Sigmoid colon (tissue), 7 donors: ENCODE data around the gene ZNF503. TPM values are rescaled to one million over a fixed set of nuclear protein-coding genes. Genes with fewer than 3 reads are reported as not detected.

Experiments
- DNase-seq: peaks from one replicate; pipeline ENCODE4 v3.0.0-alpha.2; 2019
- H3K27ac ChIP-seq, 4 donors: fragments of 200-600 bp; sonication (generic); one replicate each; pipeline ENCODE4 v1.5.1; 2016 to 2019; ENCODE audit warnings: mild to moderate bottlenecking in 1 of 4
- H3K27me3 ChIP-seq, 3 donors: fragments of 200-600 bp; sonication (generic); one replicate each; pipeline ENCODE4 v1.5.1; 2019; ENCODE audit warnings: mild to moderate bottlenecking in 1 of 3
- H3K36me3 ChIP-seq, 4 donors: fragments of 200-600 bp; sonication (generic); one replicate each; pipeline ENCODE4 v1.5.1; 2016 to 2019
- H3K4me1 ChIP-seq, 4 donors: fragments of 200-600 bp; sonication (generic); one replicate each; pipeline ENCODE4 v1.5.1; 2017 to 2019
- H3K4me3 ChIP-seq, 4 donors: fragments of 200-600 bp; sonication (generic); one replicate each; pipeline ENCODE4 v1.5.1; 2017 to 2019; ENCODE audit warnings: mild to moderate bottlenecking in 2 of 4, moderate library complexity in 1 of 4
- H3K9me3 ChIP-seq, 4 donors: fragments of 200-600 bp in 3 of 4; sonication (generic) in 3 of 4; one replicate each; pipeline versions ENCODE4 v1.5.1 to v1.6.1; 2013 to 2019
- EP300 ChIP-seq, 4 donors: sonication (generic); formaldehyde crosslinking; IDR thresholded peaks; one replicate each; pipeline ENCODE4 v1.6.1; 2017; ENCODE audit warnings: antibody characterized with exemption in 4 of 4
- POLR2A ChIP-seq, 2 donors: fragments of 450-650 bp; IDR thresholded peaks; one replicate each; pipeline ENCODE4 v1.6.1; 2016; ENCODE audit warnings: antibody characterized with exemption in 2 of 2, mild to moderate bottlenecking in 2 of 2, moderate library complexity in 2 of 2
- POLR2AphosphoS5 ChIP-seq, 4 donors: sonication (generic); formaldehyde crosslinking; IDR thresholded peaks; one replicate each; pipeline ENCODE4 v1.6.1; 2017; ENCODE audit warnings: antibody characterized with exemption in 4 of 4
- WGBS, 2 donors: extraction: QIAGEN DNeasy Blood & Tissue Kit; methylation state at CpG; one replicate each; pipeline ENCODE4 v1.1.7; 2013; 5-methylcytosine and 5-hydroxymethylcytosine counted together
- intact Hi-C: fragments of 100-400 bp; cut with DNase I; formaldehyde crosslinking; loops from one replicate; pipeline ENCODE4 v1.15.1; 2023
- polyA plus RNA-seq, 3 donors: library from polyadenylated mRNA; stranded (reverse); fragments of 200-250 nt; gene quantifications; one replicate each; pipeline ENCODE4 v1.2.3, GENCODE V29; 2013
- total RNA-seq, 4 donors: library from RNA; depleted of rRNA; stranded (reverse); fragments of >200 nt; gene quantifications; one replicate each; pipeline ENCODE4 v1.1.0, GENCODE V29; 2016
- TF ChIP-seq, protein P1 (sequence below), 4 experiments: fragments of 450-650 bp in 3 of 4; fragments of 200-600 bp in 1 of 4; IDR thresholded peaks; one replicate each; pipeline ENCODE4 v1.5.1; 2016 to 2019; ENCODE audit warnings: antibody characterized with exemption in 4 of 4, mild to moderate bottlenecking in 3 of 4, moderate library complexity in 2 of 4
- donor health status: healthy with polysubstance abuse.
- donor health status: Bipolar disorder and iron deficiency.
- donor health status: healthy.

The ZNF503 gene
- total and polyA plus RNA-seq, 7 donors: 2.3 to 20.3 (median 10.0) TPM

DNA sequence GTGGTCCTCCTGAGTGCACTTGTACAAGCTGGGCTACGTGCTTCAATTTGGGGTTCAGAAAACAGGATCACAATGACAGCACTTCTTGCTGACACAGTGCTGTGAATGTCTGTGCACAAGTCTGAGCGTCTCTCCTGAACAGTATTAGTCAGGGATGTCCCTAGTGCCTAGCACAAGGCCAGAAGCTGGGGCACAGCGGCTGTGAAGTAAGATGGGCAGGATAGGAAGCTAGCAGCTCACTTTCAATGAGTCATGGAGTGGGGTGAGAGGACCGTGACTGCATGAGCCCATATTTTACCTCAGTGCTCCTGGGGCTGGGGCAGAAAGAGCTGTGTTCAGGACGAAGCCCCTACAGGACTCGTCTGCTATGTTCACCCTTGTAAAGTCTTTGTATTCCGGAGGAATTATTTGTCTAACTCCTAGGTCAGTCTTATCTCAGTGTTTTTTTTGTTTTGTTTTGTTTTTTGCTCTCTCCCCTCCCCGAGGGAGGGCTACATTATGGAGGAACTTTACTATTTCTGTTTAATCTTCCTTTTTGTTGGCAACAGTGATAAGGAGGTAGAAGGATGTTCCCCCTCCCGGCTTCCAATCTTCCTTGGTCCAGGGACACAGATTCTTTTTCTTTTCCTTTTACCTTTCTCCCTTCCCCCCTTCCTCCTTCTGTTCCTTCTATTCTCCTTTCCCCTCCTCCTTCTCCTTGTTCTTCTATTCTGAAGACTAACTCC is 27.0 kb upstream of the ZNF503 start:
- intact Hi-C loops: no loop called here
- no peaks in the 10 kb centered on the region for H3K36me3 ChIP-seq
- DNase-seq: no peak
- peak overlapping the region in 3 of 4 donors; percentile 44 to 52 (median 52) for H3K27ac ChIP-seq
- TF ChIP-seq, protein P1, sequence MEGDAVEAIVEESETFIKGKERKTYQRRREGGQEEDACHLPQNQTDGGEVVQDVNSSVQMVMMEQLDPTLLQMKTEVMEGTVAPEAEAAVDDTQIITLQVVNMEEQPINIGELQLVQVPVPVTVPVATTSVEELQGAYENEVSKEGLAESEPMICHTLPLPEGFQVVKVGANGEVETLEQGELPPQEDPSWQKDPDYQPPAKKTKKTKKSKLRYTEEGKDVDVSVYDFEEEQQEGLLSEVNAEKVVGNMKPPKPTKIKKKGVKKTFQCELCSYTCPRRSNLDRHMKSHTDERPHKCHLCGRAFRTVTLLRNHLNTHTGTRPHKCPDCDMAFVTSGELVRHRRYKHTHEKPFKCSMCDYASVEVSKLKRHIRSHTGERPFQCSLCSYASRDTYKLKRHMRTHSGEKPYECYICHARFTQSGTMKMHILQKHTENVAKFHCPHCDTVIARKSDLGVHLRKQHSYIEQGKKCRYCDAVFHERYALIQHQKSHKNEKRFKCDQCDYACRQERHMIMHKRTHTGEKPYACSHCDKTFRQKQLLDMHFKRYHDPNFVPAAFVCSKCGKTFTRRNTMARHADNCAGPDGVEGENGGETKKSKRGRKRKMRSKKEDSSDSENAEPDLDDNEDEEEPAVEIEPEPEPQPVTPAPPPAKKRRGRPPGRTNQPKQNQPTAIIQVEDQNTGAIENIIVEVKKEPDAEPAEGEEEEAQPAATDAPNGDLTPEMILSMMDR (IDR thresholded peaks at IDR 0.05): no peak
- peaks cover 0 to 35% (median 15%) of the 10 kb centered on the region in 4 donors for H3K4me1 ChIP-seq
- WGBS, 2 donors: 81 to 85% methylated on average over 9 of the region's 9 CpGs
- H3K9me3 ChIP-seq: no peaks in the 10 kb centered on the region
- H3K4me3 ChIP-seq: no peak overlapping the region
- H3K27me3 ChIP-seq: no peaks in the 10 kb centered on the region

DNA sequence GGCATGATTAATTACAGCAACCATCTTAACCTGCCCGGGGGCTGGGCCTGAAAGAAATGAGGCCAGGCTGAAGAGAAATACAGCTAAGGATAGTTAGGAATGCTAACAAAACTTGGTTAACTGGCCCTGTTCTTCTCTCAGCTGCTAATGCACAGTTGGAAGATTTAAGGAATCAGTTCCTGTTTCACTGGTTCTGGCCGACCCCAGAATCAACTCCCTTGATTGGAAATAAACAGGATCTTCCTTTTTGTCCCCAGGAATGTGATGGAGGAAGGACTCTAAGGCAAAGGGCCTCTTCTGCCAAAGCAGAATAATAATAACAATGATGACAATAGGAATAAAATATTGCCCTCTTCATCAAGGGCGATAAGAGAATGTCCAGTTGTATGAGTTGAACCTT is 26.4 kb upstream of the ZNF503 start:
- DNase-seq: no peak
- WGBS, 2 donors: 67 to 75% methylated on average over 3 of the region's 3 CpGs
- no peaks in the 10 kb centered on the region for H3K36me3 ChIP-seq
- peak overlapping the region in 3 of 4 donors; percentile 44 to 52 (median 52) for H3K27ac ChIP-seq
- TF ChIP-seq POLR2A (IDR thresholded peaks at IDR 0.05) (no peak), EP300 (IDR thresholded peaks at IDR 0.05) (no peak), POLR2AphosphoS5 (IDR thresholded peaks at IDR 0.05) (no peak)
- TF ChIP-seq, protein P1 (IDR thresholded peaks at IDR 0.05): no peak
- H3K4me3 ChIP-seq: no peak overlapping the region
- intact Hi-C loops: no loop called here
- H3K4me1 ChIP-seq: peaks cover 0 to 35% (median 15%) of the 10 kb centered on the region in 4 donors
- H3K9me3 ChIP-seq: no peaks in the 10 kb centered on the region
- H3K27me3 ChIP-seq: no peaks in the 10 kb centered on the region

DNA sequence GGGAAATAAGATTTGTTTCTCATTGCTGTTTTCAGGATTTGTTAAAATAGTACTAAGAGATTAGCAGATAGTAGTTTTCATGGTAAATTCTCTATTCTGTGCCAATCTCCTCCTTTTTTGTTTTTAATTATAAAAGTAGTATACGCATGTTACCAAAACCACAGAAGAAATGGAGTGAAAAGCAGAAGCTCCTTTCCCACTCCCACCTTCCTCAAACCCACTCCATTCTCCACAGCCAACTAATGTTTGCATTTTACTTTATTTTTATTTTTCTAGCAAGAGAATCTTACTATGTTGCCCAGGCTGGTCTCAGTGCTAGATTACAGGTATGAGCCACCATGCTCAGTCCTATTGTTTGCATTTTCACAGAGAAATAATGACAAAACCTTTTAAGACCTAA is 25.3 kb upstream of the ZNF503 start:
- Histone ChIP-seq H3K9me3 (no peaks in the 10 kb centered on the region), H3K4me1 (peaks cover 0 to 29% (median 11%) of the 10 kb centered on the region in 4 donors), H3K27me3 (no peaks in the 10 kb centered on the region), H3K4me3 (no peak overlapping the region), H3K27ac (no peak overlapping the region), H3K36me3 (no peaks in the 10 kb centered on the region)
- no peak for TF ChIP-seq POLR2AphosphoS5 (IDR thresholded peaks at IDR 0.05)
- no peak for TF ChIP-seq POLR2A (IDR thresholded peaks at IDR 0.05)
- no peak for TF ChIP-seq EP300 (IDR thresholded peaks at IDR 0.05)
- TF ChIP-seq, protein P1 (IDR thresholded peaks at IDR 0.05): no peak
- WGBS, 2 donors: 77 to 88% methylated on average over 1 of the region's 1 CpG
- no peak for DNase-seq
- intact Hi-C loops: no loop called here

DNA sequence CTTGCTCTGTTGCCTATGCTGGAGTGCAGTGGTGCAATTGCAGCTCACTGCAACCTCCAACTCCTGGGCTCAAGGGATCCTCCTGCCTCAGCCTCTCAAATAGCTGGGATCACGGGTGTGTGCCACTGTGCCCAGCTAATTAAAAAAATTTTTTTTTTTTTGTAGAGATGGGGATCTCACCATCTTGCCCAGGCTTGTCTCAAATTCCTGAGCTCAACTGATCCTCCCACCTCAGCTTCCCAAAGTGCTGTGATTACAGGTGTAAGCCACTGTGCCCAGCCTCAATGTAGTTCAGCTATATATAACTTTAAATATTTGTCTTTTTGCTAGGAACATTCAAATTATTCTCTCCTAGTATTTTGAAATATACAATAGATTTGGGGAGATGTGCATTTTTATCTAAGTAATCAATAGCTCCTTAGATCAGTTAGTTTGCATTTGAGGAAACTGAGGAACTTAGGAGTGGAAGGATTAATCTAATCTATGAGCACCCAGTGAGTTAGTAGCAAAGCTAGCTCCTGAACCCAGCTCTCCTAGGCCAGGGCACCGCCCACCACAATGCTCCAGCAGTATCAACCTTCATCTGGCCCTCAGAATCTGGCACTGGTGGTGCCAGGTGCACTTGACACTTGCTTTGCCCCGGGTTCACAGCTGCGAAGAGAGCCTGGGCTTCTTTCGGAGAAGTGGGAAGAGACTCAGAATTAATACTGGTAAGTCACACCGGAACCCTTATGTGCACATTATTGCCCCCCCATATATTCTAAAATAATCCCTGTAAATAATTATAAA is 23.9 kb upstream of the ZNF503 start:
- no peak for TF ChIP-seq POLR2A (IDR thresholded peaks at IDR 0.05)
- TF ChIP-seq POLR2AphosphoS5 (IDR thresholded peaks at IDR 0.05): no peak
- no peak for TF ChIP-seq EP300 (IDR thresholded peaks at IDR 0.05)
- TF ChIP-seq, protein P1 (IDR thresholded peaks at IDR 0.05): no peak
- H3K4me1 ChIP-seq: peaks cover 0 to 17% (median 6%) of the 10 kb centered on the region in 4 donors
- DNase-seq: peak; percentile 17
- H3K27me3 ChIP-seq: no peaks in the 10 kb centered on the region
- H3K27ac ChIP-seq: no peak overlapping the region
- no peaks in the 10 kb centered on the region for H3K36me3 ChIP-seq
- H3K4me3 ChIP-seq: no peak overlapping the region
- H3K9me3 ChIP-seq: no peaks in the 10 kb centered on the region
- WGBS, 2 donors: 90 to 93% methylated on average over 6 of the region's 6 CpGs
- intact Hi-C loops: no loop called here
